ENCODE data around the gene TIAM1. TPM values are rescaled to one million over a fixed set of nuclear protein-coding genes. Genes with fewer than 3 reads are reported as not detected.
A peak's percentile ranks its signal among the peaks of the same experiment; 100 is the strongest.

TIAM1 gene
- total RNA-seq, 1 experiment from 2014 or later, result 28.7 TPM

GRCh38 chr21:31318971-31319370, 25.1 kb downstream of the TIAM1 start:
- Mint-ChIP-seq H3K4me3 (no peak overlapping the region), H3K4me1 (peaks cover 9% of the 10 kb centered on the region), H3K36me3 (no peaks in the 10 kb centered on the region), H3K27ac (peak overlapping the region; percentile 23; the same call in 1 of the 2 replicates), H3K9me3 (no peaks in the 10 kb centered on the region), H3K27me3 (ENCODE audit: low read depth) (no peaks in the 10 kb centered on the region)
- CTCF ChIA-PET, result interaction anchor here (0.8 kb wide), 1 partner anchor 29 kb away, joined by 3 read pairs; no protein-coding TSS in a partner anchor
- no peak for TF ChIP-seq ZNF317 (CRISPR knock-in tag; IDR thresholded peaks at IDR 0.05; ENCODE audit: borderline replicate concordance, low read depth)
- TF ChIP-seq, protein P1, sequence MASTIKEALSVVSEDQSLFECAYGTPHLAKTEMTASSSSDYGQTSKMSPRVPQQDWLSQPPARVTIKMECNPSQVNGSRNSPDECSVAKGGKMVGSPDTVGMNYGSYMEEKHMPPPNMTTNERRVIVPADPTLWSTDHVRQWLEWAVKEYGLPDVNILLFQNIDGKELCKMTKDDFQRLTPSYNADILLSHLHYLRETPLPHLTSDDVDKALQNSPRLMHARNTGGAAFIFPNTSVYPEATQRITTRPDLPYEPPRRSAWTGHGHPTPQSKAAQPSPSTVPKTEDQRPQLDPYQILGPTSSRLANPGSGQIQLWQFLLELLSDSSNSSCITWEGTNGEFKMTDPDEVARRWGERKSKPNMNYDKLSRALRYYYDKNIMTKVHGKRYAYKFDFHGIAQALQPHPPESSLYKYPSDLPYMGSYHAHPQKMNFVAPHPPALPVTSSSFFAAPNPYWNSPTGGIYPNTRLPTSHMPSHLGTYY (CRISPR knock-in tag; IDR thresholded peaks at IDR 0.05), result no peak
- TF ChIP-seq TEAD1 (CRISPR knock-in tag; IDR thresholded peaks at IDR 0.05), result no peak
- TF ChIP-seq ZNF138 (CRISPR knock-in tag; conservative IDR thresholded peaks at IDR 0.05), result no peak
- TF ChIP-seq CBFB (CRISPR knock-in tag; IDR thresholded peaks at IDR 0.05; ENCODE audit: low read depth), result no peak
- no peak for TF ChIP-seq JUN (CRISPR knock-in tag; IDR thresholded peaks at IDR 0.05)
- TF ChIP-seq TEAD4 (CRISPR knock-in tag; IDR thresholded peaks at IDR 0.05), result no peak
- TF ChIP-seq, protein P2, sequence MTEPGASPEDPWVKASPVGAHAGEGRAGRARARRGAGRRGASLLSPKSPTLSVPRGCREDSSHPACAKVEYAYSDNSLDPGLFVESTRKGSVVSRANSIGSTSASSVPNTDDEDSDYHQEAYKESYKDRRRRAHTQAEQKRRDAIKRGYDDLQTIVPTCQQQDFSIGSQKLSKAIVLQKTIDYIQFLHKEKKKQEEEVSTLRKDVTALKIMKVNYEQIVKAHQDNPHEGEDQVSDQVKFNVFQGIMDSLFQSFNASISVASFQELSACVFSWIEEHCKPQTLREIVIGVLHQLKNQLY (CRISPR knock-in tag; IDR thresholded peaks at IDR 0.05), result no peak
- TF ChIP-seq, protein P3, sequence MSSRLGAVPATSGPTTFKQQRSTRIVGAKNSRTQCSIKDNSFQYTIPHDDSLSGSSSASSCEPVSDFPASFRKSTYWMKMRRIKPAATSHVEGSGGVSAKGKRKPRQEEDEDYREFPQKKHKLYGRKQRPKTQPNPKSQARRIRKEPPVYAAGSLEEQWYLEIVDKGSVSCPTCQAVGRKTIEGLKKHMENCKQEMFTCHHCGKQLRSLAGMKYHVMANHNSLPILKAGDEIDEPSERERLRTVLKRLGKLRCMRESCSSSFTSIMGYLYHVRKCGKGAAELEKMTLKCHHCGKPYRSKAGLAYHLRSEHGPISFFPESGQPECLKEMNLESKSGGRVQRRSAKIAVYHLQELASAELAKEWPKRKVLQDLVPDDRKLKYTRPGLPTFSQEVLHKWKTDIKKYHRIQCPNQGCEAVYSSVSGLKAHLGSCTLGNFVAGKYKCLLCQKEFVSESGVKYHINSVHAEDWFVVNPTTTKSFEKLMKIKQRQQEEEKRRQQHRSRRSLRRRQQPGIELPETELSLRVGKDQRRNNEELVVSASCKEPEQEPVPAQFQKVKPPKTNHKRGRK (CRISPR knock-in tag; IDR thresholded peaks at IDR 0.05; ENCODE audit: borderline replicate concordance), result no peak
- TF ChIP-seq FOXJ3 (CRISPR knock-in tag; IDR thresholded peaks at IDR 0.05; ENCODE audit: borderline replicate concordance), result no peak
- TF ChIP-seq ZNF671 (CRISPR knock-in tag; IDR thresholded peaks at IDR 0.05), result no peak
- TF ChIP-seq PRRX2 (CRISPR knock-in tag; IDR thresholded peaks at IDR 0.05), result no peak
- no peak for TF ChIP-seq ZBTB21 (CRISPR knock-in tag; IDR thresholded peaks at IDR 0.05; ENCODE audit: borderline replicate concordance)
- no peak for TF ChIP-seq ZNF232 (CRISPR knock-in tag; IDR thresholded peaks at IDR 0.05)
- DNase-seq (ENCODE audit: low spot score), result no peak
- no peak for ATAC-seq
- POLR2A ChIA-PET, result no interaction called here

- POLR2A ChIA-PET, result no interaction called here
- H3K36me3 Mint-ChIP-seq, result no peaks in the 10 kb centered on the region
- H3K27ac Mint-ChIP-seq, result no peak overlapping the region
Observed at GRCh38 chr21:31317688-31318087, 26.4 kb downstream of the TIAM1 start.

More at GRCh38 chr21:31317688-31318087, 26.4 kb downstream of the TIAM1 start:
- DNase-seq (ENCODE audit: low spot score) (no peak), ATAC-seq (no peak)
- CTCF ChIA-PET, result interaction anchor here (1.3 kb wide), 1 partner anchor 26 kb away, joined by 3 read pairs; no protein-coding TSS in a partner anchor
- H3K4me3 Mint-ChIP-seq, result no peak overlapping the region
- peaks cover 10% of the 10 kb centered on the region for H3K4me1 Mint-ChIP-seq
- H3K9me3 Mint-ChIP-seq, result no peaks in the 10 kb centered on the region
- no peaks in the 10 kb centered on the region for H3K27me3 Mint-ChIP-seq (ENCODE audit: low read depth)
- TF ChIP-seq GABPB1 (CRISPR knock-in tag; IDR thresholded peaks at IDR 0.05), result no peak
- TF ChIP-seq, protein P1 (CRISPR knock-in tag; IDR thresholded peaks at IDR 0.05), result no peak
- TF ChIP-seq, protein P4, sequence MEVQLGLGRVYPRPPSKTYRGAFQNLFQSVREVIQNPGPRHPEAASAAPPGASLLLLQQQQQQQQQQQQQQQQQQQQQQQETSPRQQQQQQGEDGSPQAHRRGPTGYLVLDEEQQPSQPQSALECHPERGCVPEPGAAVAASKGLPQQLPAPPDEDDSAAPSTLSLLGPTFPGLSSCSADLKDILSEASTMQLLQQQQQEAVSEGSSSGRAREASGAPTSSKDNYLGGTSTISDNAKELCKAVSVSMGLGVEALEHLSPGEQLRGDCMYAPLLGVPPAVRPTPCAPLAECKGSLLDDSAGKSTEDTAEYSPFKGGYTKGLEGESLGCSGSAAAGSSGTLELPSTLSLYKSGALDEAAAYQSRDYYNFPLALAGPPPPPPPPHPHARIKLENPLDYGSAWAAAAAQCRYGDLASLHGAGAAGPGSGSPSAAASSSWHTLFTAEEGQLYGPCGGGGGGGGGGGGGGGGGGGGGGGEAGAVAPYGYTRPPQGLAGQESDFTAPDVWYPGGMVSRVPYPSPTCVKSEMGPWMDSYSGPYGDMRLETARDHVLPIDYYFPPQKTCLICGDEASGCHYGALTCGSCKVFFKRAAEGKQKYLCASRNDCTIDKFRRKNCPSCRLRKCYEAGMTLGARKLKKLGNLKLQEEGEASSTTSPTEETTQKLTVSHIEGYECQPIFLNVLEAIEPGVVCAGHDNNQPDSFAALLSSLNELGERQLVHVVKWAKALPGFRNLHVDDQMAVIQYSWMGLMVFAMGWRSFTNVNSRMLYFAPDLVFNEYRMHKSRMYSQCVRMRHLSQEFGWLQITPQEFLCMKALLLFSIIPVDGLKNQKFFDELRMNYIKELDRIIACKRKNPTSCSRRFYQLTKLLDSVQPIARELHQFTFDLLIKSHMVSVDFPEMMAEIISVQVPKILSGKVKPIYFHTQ (CRISPR knock-in tag; IDR thresholded peaks at IDR 0.05), result no peak
- TF ChIP-seq NFATC4 (CRISPR knock-in tag; IDR thresholded peaks at IDR 0.05), result no peak
- no peak for TF ChIP-seq ZNF317 (CRISPR knock-in tag; IDR thresholded peaks at IDR 0.05; ENCODE audit: borderline replicate concordance, low read depth)
- no peak for TF ChIP-seq ZNF416 (CRISPR knock-in tag; IDR thresholded peaks at IDR 0.05)
- TF ChIP-seq, protein P5, sequence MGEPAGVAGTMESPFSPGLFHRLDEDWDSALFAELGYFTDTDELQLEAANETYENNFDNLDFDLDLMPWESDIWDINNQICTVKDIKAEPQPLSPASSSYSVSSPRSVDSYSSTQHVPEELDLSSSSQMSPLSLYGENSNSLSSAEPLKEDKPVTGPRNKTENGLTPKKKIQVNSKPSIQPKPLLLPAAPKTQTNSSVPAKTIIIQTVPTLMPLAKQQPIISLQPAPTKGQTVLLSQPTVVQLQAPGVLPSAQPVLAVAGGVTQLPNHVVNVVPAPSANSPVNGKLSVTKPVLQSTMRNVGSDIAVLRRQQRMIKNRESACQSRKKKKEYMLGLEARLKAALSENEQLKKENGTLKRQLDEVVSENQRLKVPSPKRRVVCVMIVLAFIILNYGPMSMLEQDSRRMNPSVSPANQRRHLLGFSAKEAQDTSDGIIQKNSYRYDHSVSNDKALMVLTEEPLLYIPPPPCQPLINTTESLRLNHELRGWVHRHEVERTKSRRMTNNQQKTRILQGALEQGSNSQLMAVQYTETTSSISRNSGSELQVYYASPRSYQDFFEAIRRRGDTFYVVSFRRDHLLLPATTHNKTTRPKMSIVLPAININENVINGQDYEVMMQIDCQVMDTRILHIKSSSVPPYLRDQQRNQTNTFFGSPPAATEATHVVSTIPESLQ (CRISPR knock-in tag; IDR thresholded peaks at IDR 0.05), result no peak
- TF ChIP-seq IRF2 (CRISPR knock-in tag; IDR thresholded peaks at IDR 0.05; ENCODE audit: borderline replicate concordance, low read depth), result no peak
- TF ChIP-seq PRRX2 (CRISPR knock-in tag; IDR thresholded peaks at IDR 0.05), result no peak
- no peak for TF ChIP-seq RORB (CRISPR knock-in tag; IDR thresholded peaks at IDR 0.05)
- no peak for TF ChIP-seq JAZF1 (CRISPR knock-in tag; IDR thresholded peaks at IDR 0.05)
- TF ChIP-seq CDX4 (CRISPR knock-in tag; IDR thresholded peaks at IDR 0.05; ENCODE audit: borderline replicate concordance), result no peak
- TF ChIP-seq, protein P2 (CRISPR knock-in tag; IDR thresholded peaks at IDR 0.05), result no peak

All from WTC11 (cell line).